SK-N-MC (cell line): ENCODE results near the gene PPP1R12C.

ENCODE experiments used
- DNase-seq: peaks from one replicate; pipeline ENCODE4 v3.0.0-alpha.2; 2011; ENCODE audit warnings: low read depth, low spot score
- H3K27ac ChIP-seq: fragments of 200-600 bp; sonication (generic); 2 replicates; pipeline ENCODE4 v1.5.1; 2016; ENCODE audit warnings: mixed run types
- H3K36me3 ChIP-seq: fragments of 200-600 bp; sonication (generic); 2 replicates; pipeline ENCODE4 v1.6.1; 2017; ENCODE audit warnings: antibody characterized with exemption, low read length, mixed read lengths; ENCODE audit not compliant: insufficient read depth
- H3K4me3 ChIP-seq: fragments of 200-600 bp; sonication (generic); 2 replicates; pipeline ENCODE4 v1.5.1; 2016
- H3K9ac ChIP-seq: fragments of 200-600 bp; sonication (generic); 2 replicates; pipeline ENCODE4 v1.8.0; 2017; ENCODE audit warnings: mixed run types, mixed read lengths; ENCODE audit not compliant: insufficient read length
- H3K9me3 ChIP-seq: fragments of 200-600 bp; sonication (generic); 2 replicates; pipeline ENCODE4 v1.6.1; 2017; ENCODE audit warnings: low read depth, mild to moderate bottlenecking, antibody characterized with exemption, low read length, moderate library complexity, mixed read lengths
- EZH2 ChIP-seq: fragments of 200-600 bp; sonication (generic); IDR thresholded peaks from one replicate; pipeline ENCODE4 v1.6.1; 2017; ENCODE audit warnings: antibody characterized with exemption
- FOXP2 ChIP-seq: optimal IDR thresholded peaks from 2 replicates; pipeline ENCODE3; 2011; ENCODE audit warnings: mild to moderate bottlenecking, moderate library complexity; ENCODE audit not compliant: insufficient read depth; ENCODE audit errors: extremely low read length, control extremely low read depth
- POLR2AphosphoS5 ChIP-seq: IDR thresholded peaks from 2 replicates; pipeline ENCODE4 v1.6.1; 2012; ENCODE audit warnings: mild to moderate bottlenecking, low read depth, low read length, borderline replicate concordance

Gene PPP1R12C

GRCh38 chr19:55136399-55137102 lies 19.1 kb upstream of the PPP1R12C start:
- Histone ChIP-seq H3K9ac (no peak overlapping the region), H3K9me3 (no peaks in the 10 kb centered on the region), H3K36me3 (no peaks in the 10 kb centered on the region), H3K27ac (no peak overlapping the region), H3K4me3 (no peak overlapping the region)
- TF ChIP-seq FOXP2: no peak
- TF ChIP-seq EZH2: no peak
- TF ChIP-seq POLR2AphosphoS5: no peak
- DNase-seq: no peak

- TF ChIP-seq POLR2AphosphoS5 (no peak), EZH2 (no peak), FOXP2 (no peak)
- Histone ChIP-seq H3K36me3 (no peaks in the 10 kb centered on the region), H3K9me3 (no peaks in the 10 kb centered on the region), H3K4me3 (no peak overlapping the region), H3K9ac (no peak overlapping the region), H3K27ac (peak overlapping the region; percentile 27)
- no peak for DNase-seq
Observed at GRCh38 chr19:55134736-55135135, 17.3 kb upstream of the PPP1R12C start.

GRCh38 chr19:55133639-55134444 lies 16.4 kb upstream of the PPP1R12C start:
- no peak for DNase-seq
- H3K36me3 ChIP-seq: no peaks in the 10 kb centered on the region

GRCh38 chr19:55132453-55133129 lies 15.2 kb upstream of the PPP1R12C start:
- H3K36me3 ChIP-seq: no peaks in the 10 kb centered on the region
- H3K9me3 ChIP-seq: no peaks in the 10 kb centered on the region
- no peak for DNase-seq
- no peak overlapping the region for H3K27ac ChIP-seq
- H3K9ac ChIP-seq: no peak overlapping the region
- TF ChIP-seq FOXP2 (no peak), POLR2AphosphoS5 (no peak), EZH2 (no peak)
- no peak overlapping the region for H3K4me3 ChIP-seq

More at GRCh38 chr19:55133639-55134444, 16.4 kb upstream of the PPP1R12C start:
- Histone ChIP-seq H3K4me3 (no peak overlapping the region), H3K27ac (no peak overlapping the region), H3K9ac (no peak overlapping the region), H3K9me3 (no peaks in the 10 kb centered on the region)
- TF ChIP-seq EZH2 (no peak), POLR2AphosphoS5 (no peak), FOXP2 (no peak)

GRCh38 chr19:55131421-55131820 lies 14.0 kb upstream of the PPP1R12C start:
- Histone ChIP-seq H3K9ac (no peak overlapping the region), H3K27ac (no peak overlapping the region), H3K4me3 (no peak overlapping the region), H3K36me3 (no peaks in the 10 kb centered on the region), H3K9me3 (no peaks in the 10 kb centered on the region)
- TF ChIP-seq POLR2AphosphoS5: no peak
- TF ChIP-seq EZH2: no peak
- no peak for TF ChIP-seq FOXP2
- DNase-seq: no peak

GRCh38 chr19:55119053-55119452 lies 1.6 kb upstream of the PPP1R12C start:
- DNase-seq: no peak
- H3K36me3 ChIP-seq: no peaks in the 10 kb centered on the region
- no peaks in the 10 kb centered on the region for H3K9me3 ChIP-seq
- H3K9ac ChIP-seq: no peak overlapping the region
- H3K4me3 ChIP-seq: no peak overlapping the region
- no peak overlapping the region for H3K27ac ChIP-seq
- no peak for TF ChIP-seq EZH2
- TF ChIP-seq FOXP2: no peak
- no peak for TF ChIP-seq POLR2AphosphoS5

GRCh38 chr19:55118401-55118991 lies 1.1 kb upstream of the PPP1R12C start:
- DNase-seq: no peak
- peak overlapping the region; percentile 81 for H3K27ac ChIP-seq
- no peaks in the 10 kb centered on the region for H3K36me3 ChIP-seq
- no peaks in the 10 kb centered on the region for H3K9me3 ChIP-seq
- peak overlapping the region; percentile 91 for H3K4me3 ChIP-seq
- H3K9ac ChIP-seq: peak overlapping the region; percentile 81
- TF ChIP-seq POLR2AphosphoS5 (no peak), EZH2 (no peak), FOXP2 (no peak)

- peak overlapping the region; percentile 81 for H3K9ac ChIP-seq
- H3K27ac ChIP-seq: peak overlapping the region; percentile 81
- DNase-seq: peak; percentile 83
- TF ChIP-seq POLR2AphosphoS5 (peak; percentile 75), FOXP2 (peak; percentile 89), EZH2 (no peak)
- H3K4me3 ChIP-seq: peak overlapping the region; percentile 91
- H3K36me3 ChIP-seq: no peaks in the 10 kb centered on the region; the same call in 1 of the 2 replicates
- H3K9me3 ChIP-seq: no peaks in the 10 kb centered on the region
Observed at GRCh38 chr19:55117663-55118391, 390 bp upstream of the PPP1R12C start.
